ENCODE data around the gene LONP1.

LONP1 gene, protein sequence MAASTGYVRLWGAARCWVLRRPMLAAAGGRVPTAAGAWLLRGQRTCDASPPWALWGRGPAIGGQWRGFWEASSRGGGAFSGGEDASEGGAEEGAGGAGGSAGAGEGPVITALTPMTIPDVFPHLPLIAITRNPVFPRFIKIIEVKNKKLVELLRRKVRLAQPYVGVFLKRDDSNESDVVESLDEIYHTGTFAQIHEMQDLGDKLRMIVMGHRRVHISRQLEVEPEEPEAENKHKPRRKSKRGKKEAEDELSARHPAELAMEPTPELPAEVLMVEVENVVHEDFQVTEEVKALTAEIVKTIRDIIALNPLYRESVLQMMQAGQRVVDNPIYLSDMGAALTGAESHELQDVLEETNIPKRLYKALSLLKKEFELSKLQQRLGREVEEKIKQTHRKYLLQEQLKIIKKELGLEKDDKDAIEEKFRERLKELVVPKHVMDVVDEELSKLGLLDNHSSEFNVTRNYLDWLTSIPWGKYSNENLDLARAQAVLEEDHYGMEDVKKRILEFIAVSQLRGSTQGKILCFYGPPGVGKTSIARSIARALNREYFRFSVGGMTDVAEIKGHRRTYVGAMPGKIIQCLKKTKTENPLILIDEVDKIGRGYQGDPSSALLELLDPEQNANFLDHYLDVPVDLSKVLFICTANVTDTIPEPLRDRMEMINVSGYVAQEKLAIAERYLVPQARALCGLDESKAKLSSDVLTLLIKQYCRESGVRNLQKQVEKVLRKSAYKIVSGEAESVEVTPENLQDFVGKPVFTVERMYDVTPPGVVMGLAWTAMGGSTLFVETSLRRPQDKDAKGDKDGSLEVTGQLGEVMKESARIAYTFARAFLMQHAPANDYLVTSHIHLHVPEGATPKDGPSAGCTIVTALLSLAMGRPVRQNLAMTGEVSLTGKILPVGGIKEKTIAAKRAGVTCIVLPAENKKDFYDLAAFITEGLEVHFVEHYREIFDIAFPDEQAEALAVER

DNA sequence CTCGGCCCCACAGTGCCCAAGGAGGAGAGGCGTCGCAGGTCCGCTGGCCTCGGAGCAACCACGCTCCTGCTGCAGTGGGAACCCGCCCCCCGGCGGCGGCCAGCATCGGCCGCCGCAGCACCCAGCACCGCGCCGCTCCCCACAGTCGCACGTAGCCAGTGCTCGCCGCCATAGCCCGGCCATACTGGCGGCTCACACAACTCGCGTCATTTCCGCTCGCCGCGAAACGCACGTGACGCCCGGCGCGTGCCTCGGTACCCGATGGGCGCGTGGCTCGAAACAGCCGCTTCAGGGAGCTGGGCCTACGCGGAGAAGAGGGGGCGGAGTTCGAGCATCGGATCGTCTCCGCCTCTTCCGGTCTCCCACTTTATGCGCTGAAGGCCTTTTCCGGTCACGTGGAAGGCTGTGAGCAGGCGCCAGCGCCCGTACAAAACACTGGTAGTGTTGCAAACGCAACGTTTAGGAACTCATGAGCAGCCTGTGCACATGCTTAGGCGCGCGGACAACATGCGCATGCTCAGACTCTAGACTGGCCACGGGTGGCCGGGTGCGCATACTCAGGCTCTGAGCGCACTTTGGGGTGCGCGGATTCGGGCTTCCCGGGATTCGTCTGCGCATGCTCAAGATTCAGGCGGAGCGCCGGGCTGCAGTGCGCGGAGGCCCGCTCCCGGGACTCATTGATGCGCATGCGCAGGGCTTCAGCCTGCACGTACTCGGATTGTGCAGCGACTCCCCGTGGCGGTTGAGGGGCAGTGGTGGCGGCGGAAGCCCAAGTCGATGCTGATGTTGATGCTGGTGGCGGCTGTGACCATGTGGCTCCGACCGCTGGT, at the start of gene LONP1, which contains the start of gene CATSPERD:
TSS of gene LONP1 (minus strand) at position 186 of the 830 bp plus-strand sequence. CDS start at position 172, 14 bp downstream.
TSS of gene CATSPERD (plus strand) at position 677 of the 830 bp plus-strand sequence. CDS start at position 778, 101 bp downstream.
- TF ChIP-seq, protein P1, sequence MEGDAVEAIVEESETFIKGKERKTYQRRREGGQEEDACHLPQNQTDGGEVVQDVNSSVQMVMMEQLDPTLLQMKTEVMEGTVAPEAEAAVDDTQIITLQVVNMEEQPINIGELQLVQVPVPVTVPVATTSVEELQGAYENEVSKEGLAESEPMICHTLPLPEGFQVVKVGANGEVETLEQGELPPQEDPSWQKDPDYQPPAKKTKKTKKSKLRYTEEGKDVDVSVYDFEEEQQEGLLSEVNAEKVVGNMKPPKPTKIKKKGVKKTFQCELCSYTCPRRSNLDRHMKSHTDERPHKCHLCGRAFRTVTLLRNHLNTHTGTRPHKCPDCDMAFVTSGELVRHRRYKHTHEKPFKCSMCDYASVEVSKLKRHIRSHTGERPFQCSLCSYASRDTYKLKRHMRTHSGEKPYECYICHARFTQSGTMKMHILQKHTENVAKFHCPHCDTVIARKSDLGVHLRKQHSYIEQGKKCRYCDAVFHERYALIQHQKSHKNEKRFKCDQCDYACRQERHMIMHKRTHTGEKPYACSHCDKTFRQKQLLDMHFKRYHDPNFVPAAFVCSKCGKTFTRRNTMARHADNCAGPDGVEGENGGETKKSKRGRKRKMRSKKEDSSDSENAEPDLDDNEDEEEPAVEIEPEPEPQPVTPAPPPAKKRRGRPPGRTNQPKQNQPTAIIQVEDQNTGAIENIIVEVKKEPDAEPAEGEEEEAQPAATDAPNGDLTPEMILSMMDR (conservative IDR thresholded peaks at IDR 0.05): peak; percentile 85
- peak within 1 kb of the TSS; percentile 87 for H3K27ac ChIP-seq

DNA sequence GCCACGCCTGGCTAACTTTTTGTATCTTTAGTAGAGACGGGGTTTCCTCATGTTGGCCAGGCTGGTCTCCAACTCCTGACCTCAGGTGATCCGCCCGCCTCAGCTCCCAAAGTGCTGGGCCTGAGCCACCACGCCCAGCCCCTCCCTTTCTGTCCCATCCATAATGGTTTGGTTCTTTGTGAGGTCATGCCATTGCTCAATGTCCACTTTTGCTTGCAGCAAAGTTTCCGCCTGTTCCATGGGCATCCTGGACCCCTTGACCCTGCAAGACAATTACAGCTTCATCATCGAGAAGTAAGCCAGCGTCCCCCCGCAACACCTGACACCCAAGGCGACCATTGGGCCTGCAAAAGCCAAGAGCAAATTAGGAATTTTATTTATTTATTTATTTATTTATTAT, 48.0 kb upstream of the LONP1 start:
- TF ChIP-seq, protein P1 (conservative IDR thresholded peaks at IDR 0.05): no peak

DNA sequence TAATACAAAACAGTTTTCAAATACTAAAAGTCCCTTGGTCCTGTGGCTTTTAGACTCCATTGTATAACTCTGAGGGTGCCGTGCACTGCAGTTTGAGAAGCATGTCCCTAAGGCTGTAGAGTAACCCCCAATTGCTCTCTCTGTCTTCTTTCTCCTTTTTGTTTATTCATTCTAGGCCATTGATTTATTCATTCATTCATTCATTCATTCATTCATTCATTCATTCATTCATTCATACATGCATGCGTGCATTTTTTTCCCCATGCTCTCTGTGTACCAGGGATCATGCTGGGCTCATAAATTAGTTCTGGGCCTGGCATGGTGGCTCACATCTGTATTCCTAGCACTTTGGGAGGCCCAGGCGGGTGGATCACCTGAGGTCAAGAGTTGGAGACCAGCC, 45.3 kb upstream of the LONP1 start:
- H3K27ac ChIP-seq: no peak overlapping the region
- TF ChIP-seq, protein P1 (conservative IDR thresholded peaks at IDR 0.05): no peak

More for the DNA sequence above, 48.0 kb upstream of the LONP1 start:
- no peak overlapping the region for H3K27ac ChIP-seq

DNA sequence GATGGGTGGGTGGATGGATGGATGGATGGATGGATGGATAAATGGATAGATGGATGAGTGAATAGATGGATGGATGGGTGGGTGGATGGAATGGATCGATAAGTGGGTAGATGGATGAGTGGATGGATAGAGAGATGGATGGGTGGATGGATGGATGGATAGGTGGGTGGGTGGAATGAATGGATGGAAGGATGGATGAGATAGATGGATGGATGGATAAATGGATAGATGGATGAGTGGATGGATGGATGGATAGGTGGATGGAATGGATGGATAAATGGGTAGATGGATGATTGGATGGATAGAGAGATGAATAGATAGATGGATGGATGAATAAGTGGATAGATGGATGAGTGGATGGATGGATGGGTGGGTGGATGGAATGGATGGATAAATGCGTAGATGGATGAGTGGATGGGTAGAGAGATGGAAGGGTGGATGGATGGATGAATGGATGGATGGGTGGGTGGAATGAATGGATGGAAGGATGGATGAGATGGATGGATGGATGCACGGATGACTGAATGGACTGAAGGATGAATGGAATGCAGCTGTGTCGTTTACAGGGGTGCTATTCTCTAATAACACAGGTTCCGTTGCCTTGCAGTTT, 42.8 kb upstream of the LONP1 start:
- H3K27ac ChIP-seq: no peak overlapping the region
- TF ChIP-seq, protein P1 (conservative IDR thresholded peaks at IDR 0.05): no peak

DNA sequence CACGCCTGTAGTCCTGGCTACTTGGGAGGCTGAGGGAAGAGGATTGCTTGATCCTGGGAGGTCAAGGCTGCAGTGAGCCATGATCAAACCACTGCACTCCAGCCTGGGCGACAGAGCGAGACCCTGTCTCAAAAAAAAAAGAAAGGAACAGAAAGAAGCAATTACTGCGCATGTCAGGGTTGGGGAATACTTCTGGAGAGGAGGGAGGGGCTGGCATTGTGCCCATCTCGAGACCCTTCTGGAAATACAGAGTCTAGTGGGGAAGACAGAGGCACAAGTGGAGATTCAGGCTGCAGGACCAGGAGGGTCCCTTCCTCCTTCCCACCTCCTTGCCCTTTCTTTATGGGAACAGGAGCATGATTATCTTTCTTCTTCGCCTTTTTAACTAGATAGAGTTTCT, 33.8 kb upstream of the LONP1 start:
- no peak overlapping the region for H3K27ac ChIP-seq
- TF ChIP-seq, protein P1 (conservative IDR thresholded peaks at IDR 0.05): no peak

DNA sequence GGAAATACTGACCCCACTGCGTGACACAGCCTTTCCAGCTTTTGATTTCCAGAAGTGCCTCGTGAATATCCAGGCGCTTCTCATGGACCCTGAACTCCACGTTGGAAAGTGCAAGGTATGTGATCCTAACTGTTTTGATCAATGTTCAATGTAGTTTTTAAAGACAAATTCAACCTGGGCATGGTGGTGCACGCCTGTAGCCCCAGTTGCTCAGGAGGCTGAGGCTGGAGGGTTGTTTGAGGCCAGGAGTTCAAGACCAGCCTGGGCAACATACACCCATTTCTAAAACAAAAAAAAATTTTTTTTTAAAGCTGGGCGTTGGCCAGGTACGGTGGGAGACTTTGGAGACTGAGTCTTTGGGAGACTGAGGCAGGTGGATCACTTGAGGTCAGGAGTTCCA, 31.8 kb upstream of the LONP1 start:
- no peak overlapping the region for H3K27ac ChIP-seq
- TF ChIP-seq, protein P1 (conservative IDR thresholded peaks at IDR 0.05): no peak
